MM.1S (cell line): ENCODE measurements around the gene CTDSPL2.

Experiments
- DNase-seq: peaks from one replicate; pipeline ENCODE4 v3.0.0-alpha.2; 2015
- H2AFZ ChIP-seq: fragments of 300-600 bp; sonication (generic); 2 replicates; pipeline ENCODE4 v1.6.0; 2016; ENCODE audit warnings: antibody characterized with exemption, low read length
- H3F3A ChIP-seq: fragments of 300-600 bp; sonication (generic); 2 replicates; pipeline ENCODE4 v1.6.1; 2016; ENCODE audit warnings: mild to moderate bottlenecking, antibody characterized with exemption, low read length, moderate library complexity, mixed read lengths; ENCODE audit not compliant: insufficient read depth
- H3K27ac ChIP-seq: fragments of 300-600 bp; sonication (generic); 2 replicates; pipeline ENCODE4 v1.5.1; 2016; ENCODE audit warnings: mild to moderate bottlenecking, low read length
- H3K27me3 ChIP-seq: fragments of 300-600 bp; sonication (generic); replicated peaks from 2 replicates; pipeline ENCODE4 v1.6.0; 2016; ENCODE audit warnings: low read length; ENCODE audit not compliant: insufficient read depth
- H3K36me3 ChIP-seq: fragments of 300-600 bp; sonication (generic); replicated peaks from 2 replicates; pipeline ENCODE4 v1.6.1; 2016; ENCODE audit warnings: mild to moderate bottlenecking, low read length, mixed read lengths; ENCODE audit not compliant: insufficient read depth
- H3K4me1 ChIP-seq: fragments of 300-600 bp; sonication (generic); 2 replicates; pipeline ENCODE4 v1.6.1; 2016; ENCODE audit warnings: low read length, mixed read lengths
- H3K4me2 ChIP-seq: fragments of 300-600 bp; sonication (generic); 2 replicates; pipeline ENCODE4 v1.6.0; 2016; ENCODE audit warnings: low read depth, low read length
- H3K4me3 ChIP-seq: fragments of 300-600 bp; sonication (generic); 2 replicates; pipeline ENCODE4 v1.5.1; 2016; ENCODE audit warnings: low read length, mixed read lengths
- H3K79me2 ChIP-seq: fragments of 300-600 bp; sonication (generic); 2 replicates; pipeline ENCODE4 v1.6.1; 2016; ENCODE audit warnings: mixed run types, low read length, mixed read lengths
- H3K9ac ChIP-seq: fragments of 300-600 bp; sonication (generic); 2 replicates; pipeline ENCODE4 v1.6.1; 2016; ENCODE audit warnings: low read length, mixed read lengths
- H3K9me2 ChIP-seq: fragments of 300-600 bp; sonication (generic); replicated peaks from 2 replicates; pipeline ENCODE4 v1.6.1; 2016; ENCODE audit warnings: mild to moderate bottlenecking, low read length, mixed read lengths; ENCODE audit not compliant: insufficient read depth
- H3K9me3 ChIP-seq: fragments of 300-600 bp; sonication (generic); replicated peaks from 2 replicates; pipeline ENCODE4 v1.6.1; 2016; ENCODE audit warnings: mild to moderate bottlenecking, low read length, mixed read lengths; ENCODE audit not compliant: insufficient read depth
- H4K20me1 ChIP-seq: fragments of 300-600 bp; sonication (generic); 2 replicates; pipeline ENCODE4 v1.6.1; 2016; ENCODE audit warnings: mild to moderate bottlenecking, low read length, moderate library complexity, mixed read lengths; ENCODE audit not compliant: insufficient read depth
- CTCF ChIP-seq: fragments of 300-600 bp; sonication (generic); IDR thresholded peaks from 2 replicates; pipeline ENCODE4 v1.5.1; 2016; ENCODE audit warnings: antibody characterized with exemption, low read length, mixed read lengths
- EZH2 ChIP-seq: fragments of 300-600 bp; sonication (generic); optimal IDR thresholded peaks from 2 replicates; pipeline ENCODE3; 2017; ENCODE audit warnings: low read depth, mild to moderate bottlenecking, antibody characterized with exemption, low read length, mixed read lengths
- EZH2phosphoT487 ChIP-seq: fragments of 300-600 bp; sonication (generic); IDR thresholded peaks from 2 replicates; pipeline ENCODE4 v1.6.1; 2018; ENCODE audit warnings: antibody characterized with exemption, low read length

The CTDSPL2 gene

GRCh38 chr15:44492672-44493071 lies 65.2 kb downstream of the CTDSPL2 start:
- H3K36me3 ChIP-seq, result peaks cover 6% of the 10 kb centered on the region; the same call in 1 of the 2 replicates

GRCh38 chr15:44495562-44495961 lies 68.1 kb downstream of the CTDSPL2 start:
- Histone ChIP-seq H3K4me2 (no peak overlapping the region), H3K27ac (no peak overlapping the region), H3F3A (no peaks in the 10 kb centered on the region), H4K20me1 (no peaks in the 10 kb centered on the region), H3K9ac (no peak overlapping the region), H3K27me3 (no peaks in the 10 kb centered on the region), H3K79me2 (peaks cover 9% of the 10 kb centered on the region), H3K4me1 (no peaks in the 10 kb centered on the region), H3K36me3 (peaks cover 1% of the 10 kb centered on the region; the same call in 1 of the 2 replicates), H3K4me3 (no peak overlapping the region), H2AFZ (no peak overlapping the region), H3K9me3 (no peaks in the 10 kb centered on the region), H3K9me2 (no peaks in the 10 kb centered on the region)
- TF ChIP-seq EZH2 (no peak), CTCF (no peak)
- no peak for DNase-seq

More at GRCh38 chr15:44492672-44493071, 65.2 kb downstream of the CTDSPL2 start:
- no peak for DNase-seq
- Histone ChIP-seq H3K9me3 (no peaks in the 10 kb centered on the region), H4K20me1 (no peaks in the 10 kb centered on the region), H3K9ac (no peak overlapping the region), H2AFZ (no peak overlapping the region), H3K4me1 (no peaks in the 10 kb centered on the region), H3K27me3 (no peaks in the 10 kb centered on the region), H3K27ac (no peak overlapping the region), H3K4me3 (no peak overlapping the region), H3K79me2 (peaks cover 11% of the 10 kb centered on the region), H3K4me2 (no peak overlapping the region), H3F3A (no peaks in the 10 kb centered on the region), H3K9me2 (no peaks in the 10 kb centered on the region)
- TF ChIP-seq CTCF (no peak), EZH2phosphoT487 (no peak), EZH2 (no peak)

GRCh38 chr15:44500555-44500954 lies 73.1 kb downstream of the CTDSPL2 start:
- Histone ChIP-seq H3K4me2 (no peak overlapping the region), H3K4me3 (no peak overlapping the region), H3K27ac (no peak overlapping the region), H3K79me2 (peaks cover 13% of the 10 kb centered on the region), H4K20me1 (no peaks in the 10 kb centered on the region), H3F3A (no peaks in the 10 kb centered on the region; the same call in 1 of the 2 replicates), H3K9me2 (no peaks in the 10 kb centered on the region), H3K9me3 (no peaks in the 10 kb centered on the region), H2AFZ (no peak overlapping the region), H3K9ac (no peak overlapping the region), H3K36me3 (peaks cover 2% of the 10 kb centered on the region; the same call in 1 of the 2 replicates), H3K4me1 (no peaks in the 10 kb centered on the region), H3K27me3 (no peaks in the 10 kb centered on the region)
- DNase-seq, result no peak
- TF ChIP-seq CTCF, result no peak
- no peak for TF ChIP-seq EZH2phosphoT487
- no peak for TF ChIP-seq EZH2
